ENCODE results near the gene PRSS27.
"Not testable (repeated sequence)": the region's sequence is repeated elsewhere in the genome, so short reads cannot be mapped to it uniquely, and the experiment has no call there.

PRSS27 gene

DNA sequence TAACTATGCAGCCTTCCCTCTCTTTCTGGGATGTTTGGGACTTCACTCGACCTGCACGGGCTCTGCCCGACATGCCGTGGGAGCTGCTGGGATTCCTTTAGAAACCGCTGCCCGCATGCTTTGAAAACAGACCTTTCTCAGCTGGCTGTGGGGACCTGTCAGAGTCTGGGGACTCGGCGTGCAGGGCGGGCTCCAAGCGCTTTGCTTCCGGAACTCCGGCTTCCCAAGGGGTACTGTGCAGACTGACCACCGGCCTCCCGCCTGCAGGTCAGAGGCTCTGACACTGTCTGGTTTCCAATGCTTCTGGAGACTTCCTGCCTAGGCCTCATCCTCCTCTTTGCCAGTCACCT is 11.8 kb downstream of the PRSS27 start:
- DNase-seq (ENCODE audit: low spot score): no peak

DNA sequence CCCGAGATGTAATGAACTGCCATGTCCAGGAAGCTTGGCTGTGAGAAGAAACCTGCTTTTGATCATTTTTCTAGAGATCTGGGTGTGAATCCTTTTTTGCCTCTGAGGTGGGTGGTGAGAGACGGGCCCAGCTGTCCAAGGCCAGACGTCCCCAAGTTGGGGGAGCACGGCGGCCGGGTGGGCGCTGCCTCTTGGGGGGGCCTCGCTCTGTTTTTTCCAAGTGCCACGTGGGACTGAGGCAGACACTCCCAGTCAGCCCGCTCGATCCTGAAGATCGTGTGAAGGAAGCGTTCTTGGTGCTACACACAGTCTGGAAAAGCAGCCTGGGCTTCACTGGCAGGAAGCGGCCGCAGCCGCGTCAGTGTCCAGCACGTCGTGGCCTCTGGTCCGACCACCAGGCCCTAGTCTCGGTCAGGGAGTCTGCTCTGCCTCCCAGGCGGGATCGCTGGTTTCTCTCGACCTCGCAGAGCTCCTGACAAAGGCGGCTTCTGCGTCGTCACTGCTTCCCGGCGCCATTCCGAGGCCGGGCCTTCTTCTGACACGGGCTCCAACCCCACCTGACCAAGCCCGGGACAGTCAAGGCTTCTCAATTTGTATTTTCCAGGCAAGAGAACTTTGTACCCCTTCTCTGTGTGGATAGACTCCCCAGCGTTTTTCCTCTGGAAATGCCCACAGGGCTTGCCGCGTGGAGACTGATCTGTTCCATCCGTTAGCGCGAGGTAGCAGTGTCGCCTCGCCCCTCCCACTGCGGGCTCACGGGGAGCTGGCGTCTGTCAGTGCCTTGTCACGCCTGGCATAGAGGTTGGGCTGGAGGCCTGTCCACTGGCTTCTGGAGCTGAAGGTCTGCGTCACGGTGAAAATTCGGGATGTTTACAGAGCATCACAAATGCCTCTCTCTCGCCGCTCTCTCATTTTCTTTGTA is 12.4 kb downstream of the PRSS27 start:
- DNase-seq (ENCODE audit: low spot score): no peak

DNA sequence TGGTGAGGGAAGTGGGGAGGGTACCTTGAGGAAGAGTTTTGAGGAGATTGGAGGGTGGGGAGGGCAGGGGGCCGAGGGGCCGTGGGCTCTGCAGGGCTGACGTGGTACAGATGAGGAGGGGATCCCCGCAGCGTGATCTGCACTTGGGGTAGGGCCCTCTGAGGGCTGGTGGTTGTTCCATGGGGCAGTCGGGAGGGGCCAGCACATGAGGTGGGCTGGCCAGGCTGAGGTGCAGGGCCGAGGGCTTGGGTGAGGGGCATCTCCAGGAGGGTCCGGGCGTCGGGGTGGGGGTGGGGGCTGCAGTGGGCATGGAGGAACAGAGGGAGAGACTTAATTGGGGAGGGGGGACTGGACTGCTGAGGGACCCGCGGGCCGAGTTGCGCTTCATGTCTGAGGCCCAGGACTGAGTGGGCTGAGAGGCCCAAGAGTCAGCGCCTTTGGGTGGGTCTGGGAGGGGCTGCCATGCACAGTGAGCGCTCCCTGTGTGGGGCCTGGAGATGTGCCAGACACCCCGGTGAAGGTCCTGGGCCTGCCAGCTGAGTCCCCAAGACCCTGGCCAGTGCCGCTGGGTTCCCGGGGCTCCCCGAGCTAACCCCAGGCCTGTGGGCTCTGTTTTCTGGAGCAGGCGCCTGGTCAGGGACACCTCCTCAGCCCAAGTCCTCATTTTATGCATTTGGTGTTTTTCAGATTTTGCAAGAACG is 13.3 kb downstream of the PRSS27 start:
- DNase-seq (ENCODE audit: low spot score): no peak

DNA sequence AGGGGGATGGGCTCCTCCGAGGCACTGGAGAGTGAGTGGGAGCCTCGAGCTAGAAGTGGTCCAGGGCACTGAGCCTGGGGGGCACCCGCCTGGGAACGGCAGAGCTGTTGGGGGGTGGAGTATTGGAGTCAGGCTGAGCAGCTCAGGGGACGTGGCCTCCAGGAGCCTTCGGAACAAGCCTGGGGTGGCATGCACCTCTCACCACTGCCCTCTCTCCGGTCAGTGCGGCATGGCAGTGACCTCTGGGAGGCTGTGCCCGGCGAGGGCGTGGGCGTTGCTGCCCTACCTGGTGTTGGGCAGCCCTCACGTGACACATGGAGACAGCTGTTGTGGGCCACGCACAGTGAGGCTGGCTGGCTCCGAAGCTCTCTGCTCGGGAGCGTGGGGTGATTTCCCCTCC is 13.9 kb downstream of the PRSS27 start:
- DNase-seq (ENCODE audit: low spot score): no peak

DNA sequence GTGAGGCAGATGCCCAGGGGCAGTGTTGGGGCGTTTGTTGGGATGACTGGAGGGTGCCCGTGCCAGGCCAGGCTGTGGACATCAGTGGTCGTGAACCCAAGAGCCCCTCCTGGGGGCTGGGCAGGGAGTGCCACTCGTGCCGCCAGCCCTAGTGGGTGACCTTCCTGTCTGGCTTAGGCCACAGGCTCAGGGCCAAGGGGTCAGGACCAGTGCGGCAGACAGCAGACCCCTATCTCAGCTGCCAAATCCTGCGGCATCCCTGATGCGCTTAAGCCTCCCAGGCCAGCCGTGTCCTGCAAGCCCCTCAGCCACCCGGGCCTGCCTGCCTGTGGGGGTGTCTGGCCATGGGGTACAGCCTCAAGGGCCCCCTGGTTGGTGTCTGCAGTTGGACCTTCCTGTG is 14.7 kb downstream of the PRSS27 start:
- no peak for DNase-seq (ENCODE audit: low spot score)

DNA sequence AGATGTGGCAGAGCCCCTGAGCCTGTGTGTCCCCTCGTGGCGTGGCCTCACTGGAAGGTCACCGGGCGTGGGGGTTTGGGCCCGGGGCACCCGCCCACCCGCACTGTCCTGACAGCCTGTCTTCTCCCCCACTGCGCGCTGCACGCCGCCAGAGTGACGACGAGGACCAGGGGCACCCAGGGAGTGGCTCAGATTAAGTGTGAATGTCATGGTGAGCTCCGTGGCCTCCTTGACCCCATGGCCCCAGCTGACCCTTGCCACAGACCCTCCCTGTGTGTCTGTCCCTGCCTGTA is 15.1 kb downstream of the PRSS27 start:
- DNase-seq (ENCODE audit: low spot score): no peak

DNA sequence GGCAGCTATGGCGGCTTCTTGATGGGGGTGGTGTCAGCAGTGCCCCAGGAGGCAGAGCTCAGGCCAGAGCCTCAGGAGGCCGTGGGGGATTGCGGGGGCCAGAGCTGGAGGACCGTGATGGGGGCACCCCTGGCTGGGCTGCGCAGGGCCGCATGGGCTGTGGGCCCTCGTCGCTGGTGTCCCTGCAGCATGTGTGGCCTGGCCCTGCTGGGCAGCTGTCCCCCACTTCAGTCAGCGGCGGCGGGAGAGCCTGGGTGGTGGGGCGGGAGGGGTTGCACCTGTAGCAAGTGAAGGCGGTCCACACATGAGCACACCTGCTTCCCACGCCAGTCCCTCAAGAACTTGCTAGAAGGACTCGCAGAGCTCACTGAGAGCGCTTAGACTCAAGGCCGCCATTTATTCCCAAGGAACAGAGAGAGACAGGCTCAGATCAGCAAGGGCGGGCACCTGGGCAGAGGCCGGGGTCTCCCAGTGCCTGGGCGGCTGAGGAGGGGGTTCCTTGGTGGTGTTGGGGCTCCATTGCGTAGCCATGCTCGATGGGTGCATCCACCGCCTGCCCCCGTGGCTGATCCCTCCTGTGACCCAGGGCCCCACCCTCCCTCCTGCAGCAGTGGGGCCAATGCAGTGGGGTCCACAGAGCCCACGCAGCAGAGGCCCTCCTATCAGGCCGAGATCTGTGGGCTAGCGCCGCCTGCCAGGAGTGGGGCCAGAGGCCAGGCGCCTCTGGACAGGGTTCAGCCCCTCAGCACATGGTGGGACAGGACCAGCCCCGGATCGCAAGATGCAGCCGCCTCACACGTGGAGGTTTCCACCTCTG is 15.7 kb downstream of the PRSS27 start:
- DNase-seq (ENCODE audit: low spot score): no peak

DNA sequence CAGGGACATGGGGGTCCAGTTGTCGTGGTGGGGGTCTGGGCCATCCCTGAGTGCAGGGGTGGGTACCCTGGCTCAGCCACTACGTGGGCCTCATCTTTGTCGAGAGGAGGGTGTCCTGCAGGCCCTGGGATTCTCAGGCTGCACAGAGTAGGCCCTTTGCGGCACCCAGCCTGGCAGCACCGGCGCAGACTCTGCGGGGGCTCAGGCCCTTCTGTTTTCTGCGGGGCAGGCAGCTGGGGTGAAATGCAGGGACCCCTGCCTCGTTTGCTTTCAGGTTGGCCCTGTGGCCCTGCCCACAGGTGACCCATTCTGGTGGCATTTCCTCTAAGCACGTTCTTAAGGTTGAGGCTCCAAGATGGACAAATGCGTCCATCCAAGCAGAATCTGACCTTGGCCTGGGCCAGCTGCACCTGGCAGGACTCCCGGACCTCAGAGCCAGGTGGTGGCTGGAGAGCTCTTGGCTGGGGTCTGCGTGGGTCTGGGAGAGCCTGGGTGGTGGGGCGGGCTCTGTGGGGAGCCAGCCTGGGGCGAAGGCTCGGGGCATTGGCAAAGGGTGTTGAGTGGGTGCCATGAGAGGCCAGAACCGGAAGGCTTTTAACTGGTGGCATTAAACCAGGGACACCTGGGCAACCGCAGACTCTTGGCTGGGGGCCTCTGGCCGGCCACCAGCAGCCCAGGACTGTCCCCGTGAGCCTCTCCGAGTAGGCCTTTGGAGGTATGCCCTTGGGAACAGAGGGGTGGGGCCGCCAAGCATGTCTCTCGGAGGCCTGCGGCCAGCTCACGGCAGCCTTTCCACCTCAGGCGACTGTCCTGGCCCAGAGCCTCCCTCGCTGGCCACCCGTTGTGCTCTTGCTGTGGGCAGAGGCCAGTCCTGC is 16.9 kb downstream of the PRSS27 start:
- DNase-seq (ENCODE audit: low spot score): no peak

DNA sequence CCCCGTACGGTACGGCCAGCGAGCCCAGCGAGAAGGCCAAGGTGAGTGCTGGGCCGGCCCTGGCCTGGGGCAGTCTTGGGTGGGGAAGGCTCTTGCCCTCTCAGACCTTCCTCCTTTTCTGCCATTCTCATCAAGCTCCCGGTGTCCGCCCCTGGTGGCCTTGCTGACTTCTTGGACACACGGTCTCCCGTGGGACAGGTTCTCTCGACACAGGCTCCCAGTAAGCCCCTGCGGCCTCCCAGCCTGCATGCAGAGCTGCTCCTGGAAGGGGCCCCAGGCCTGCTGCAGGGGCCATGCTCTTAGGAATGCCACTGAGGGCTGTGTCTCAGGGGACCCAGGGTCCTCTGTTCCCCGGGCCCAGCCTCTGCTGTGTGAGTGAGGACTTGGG is 17.6 kb downstream of the PRSS27 start:
- no peak for DNase-seq (ENCODE audit: low spot score)

DNA sequence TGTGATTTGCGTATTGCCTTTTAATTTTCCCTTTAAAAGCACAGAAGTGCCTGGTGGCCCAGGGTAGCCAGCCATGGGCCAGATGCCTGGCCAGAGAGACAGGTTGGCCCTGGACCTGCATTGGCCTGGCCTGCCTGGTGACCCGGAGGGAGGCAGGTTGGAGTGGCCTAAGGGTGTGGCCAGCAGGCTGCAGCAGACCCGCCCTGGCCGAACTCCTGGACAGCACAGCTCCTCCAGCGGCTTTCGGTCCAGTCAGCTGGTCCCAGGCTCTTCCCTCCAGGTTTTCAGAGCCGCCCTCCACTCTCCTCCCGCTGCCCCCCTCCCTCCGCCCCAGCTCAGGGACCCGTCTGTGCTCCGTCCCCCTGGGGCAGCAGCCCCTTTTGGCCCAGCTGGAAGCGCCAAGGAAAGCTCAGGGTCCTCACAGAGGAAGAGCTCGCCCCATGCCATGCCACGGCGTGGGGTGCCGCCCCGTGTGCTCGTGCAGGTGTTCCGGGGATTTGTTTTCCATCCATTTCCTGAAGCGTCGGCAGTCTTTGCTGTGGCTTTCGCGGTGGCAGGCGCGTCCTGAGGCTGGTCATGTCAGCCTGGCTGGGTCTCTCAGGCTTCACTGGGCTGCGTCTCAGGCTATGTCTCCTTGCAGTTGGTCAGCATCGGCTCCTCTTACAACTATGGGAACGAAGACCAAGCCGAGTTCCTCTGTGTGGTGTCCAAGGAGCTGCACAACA is 18.1 kb downstream of the PRSS27 start:
- no peak for DNase-seq (ENCODE audit: low spot score)

DNA sequence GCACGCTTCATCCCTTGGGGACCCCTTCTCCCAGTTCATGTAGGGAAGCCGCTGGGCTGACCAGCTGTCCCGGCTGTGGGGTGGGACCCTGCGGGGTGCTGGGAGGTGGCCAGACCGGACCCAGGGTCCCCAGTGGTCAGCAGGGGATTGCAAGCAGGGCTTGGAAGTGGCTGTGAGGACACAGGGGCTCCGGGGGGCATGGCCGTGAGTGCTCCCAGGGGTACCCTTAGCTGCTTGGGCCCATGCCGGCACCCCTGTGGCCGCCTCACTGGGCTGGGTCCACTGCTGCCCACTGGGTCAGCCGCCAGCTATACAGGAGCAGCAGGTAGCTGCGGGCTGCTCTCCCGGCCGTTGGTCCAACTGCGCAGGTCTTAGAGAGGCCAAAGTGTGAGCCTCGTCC is 18.8 kb downstream of the PRSS27 start:
- DNase-seq (ENCODE audit: low spot score): no peak

DNA sequence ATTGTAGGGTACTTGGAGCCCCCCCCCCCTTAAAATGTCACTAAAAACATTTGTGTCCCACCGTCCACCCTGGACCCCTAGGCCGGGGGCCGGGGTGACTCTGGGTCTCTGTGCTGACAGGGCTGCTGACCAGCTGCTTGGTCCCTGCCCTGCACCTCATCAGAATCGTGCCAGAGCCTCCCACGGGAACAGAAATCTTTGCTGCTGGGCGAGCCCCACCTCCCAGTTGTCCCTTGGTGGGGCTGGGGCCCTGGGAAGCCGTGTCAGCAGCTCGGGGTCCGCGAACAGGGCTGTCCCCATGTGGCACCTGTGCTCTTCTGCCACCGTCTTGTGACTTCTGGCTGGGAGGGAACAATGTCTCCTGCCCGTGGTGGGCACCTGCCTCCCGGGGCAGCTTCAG is 19.2 kb downstream of the PRSS27 start:
- no peak for DNase-seq (ENCODE audit: low spot score)

DNA sequence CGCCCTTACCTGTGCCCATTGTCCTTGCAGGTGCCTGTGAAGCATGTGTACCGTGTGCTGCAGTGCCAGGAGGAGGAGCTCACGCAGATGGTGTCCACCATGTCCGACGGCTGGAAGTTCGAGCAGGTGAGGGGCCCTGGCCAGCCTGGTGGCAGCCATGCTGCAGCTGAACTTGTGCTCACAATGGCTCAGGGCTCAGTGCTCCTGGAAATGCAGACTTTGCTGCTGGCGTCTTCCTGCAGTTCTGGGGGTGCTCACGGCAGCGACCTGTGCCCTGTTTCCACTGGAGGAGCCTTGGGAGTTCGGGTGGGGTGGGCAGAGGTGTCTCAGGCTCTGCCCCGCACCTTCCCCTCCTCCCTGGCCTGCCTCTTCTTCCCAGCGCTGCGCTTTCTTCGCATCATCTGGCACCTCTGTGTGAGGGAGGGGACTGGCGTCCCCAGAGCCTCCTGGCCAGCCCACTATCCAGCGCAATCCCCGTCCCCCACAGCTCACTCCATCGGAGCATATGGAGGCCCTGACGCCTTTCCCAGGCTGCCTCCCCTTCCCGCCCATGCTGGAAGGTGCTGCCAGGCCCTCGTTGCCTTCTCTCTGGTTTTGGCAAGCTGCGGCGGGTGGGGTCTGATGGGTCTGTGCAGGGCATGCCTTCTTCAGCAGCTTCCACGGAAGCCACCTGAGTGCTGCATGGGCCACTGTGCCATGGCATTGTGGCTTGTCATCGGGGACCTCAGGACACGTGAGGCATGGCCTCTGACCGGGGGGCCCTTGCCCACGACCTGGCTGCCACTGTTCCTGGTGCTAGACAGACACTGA is 20.0 kb downstream of the PRSS27 start:
- no peak for DNase-seq (ENCODE audit: low spot score)

DNA sequence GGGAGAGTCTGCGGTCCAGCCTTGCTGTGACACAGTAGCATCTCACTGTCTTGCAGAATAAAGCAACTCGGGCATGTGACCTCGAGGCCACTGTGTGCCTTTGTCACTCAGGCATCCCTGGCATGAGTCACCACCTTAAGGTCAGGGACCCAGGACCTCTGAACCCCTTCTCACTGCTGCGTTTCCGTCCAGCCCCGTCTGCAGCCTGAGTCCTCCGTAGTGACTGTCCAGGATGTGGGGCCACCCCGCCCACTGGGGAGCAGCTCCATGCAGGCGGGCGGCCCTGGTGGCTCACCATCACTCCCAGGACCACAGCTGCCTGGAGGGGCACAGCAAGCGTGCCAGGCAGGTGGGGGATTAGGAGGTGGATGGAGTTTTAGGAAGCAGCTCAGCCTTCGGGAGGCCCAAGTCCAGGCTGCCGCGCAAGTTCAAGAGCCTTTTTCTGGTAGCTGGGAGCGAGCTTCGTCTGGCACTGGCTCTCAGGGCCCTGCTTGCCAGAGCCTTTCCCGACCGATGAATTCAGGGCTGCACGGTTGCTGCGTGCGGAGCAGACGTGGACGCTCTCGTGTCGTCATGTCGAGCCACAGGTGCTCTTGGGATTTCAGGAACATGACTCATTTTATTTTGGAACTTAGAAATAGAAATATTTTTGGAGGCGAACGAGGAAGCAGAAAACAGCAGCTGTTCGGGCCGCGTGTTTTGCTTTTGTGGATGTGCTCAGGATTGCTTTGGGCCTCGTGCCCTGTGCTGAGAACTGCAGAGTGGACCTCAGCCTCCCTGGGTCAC is 20.9 kb downstream of the PRSS27 start:
- DNase-seq (ENCODE audit: low spot score): no peak

DNA sequence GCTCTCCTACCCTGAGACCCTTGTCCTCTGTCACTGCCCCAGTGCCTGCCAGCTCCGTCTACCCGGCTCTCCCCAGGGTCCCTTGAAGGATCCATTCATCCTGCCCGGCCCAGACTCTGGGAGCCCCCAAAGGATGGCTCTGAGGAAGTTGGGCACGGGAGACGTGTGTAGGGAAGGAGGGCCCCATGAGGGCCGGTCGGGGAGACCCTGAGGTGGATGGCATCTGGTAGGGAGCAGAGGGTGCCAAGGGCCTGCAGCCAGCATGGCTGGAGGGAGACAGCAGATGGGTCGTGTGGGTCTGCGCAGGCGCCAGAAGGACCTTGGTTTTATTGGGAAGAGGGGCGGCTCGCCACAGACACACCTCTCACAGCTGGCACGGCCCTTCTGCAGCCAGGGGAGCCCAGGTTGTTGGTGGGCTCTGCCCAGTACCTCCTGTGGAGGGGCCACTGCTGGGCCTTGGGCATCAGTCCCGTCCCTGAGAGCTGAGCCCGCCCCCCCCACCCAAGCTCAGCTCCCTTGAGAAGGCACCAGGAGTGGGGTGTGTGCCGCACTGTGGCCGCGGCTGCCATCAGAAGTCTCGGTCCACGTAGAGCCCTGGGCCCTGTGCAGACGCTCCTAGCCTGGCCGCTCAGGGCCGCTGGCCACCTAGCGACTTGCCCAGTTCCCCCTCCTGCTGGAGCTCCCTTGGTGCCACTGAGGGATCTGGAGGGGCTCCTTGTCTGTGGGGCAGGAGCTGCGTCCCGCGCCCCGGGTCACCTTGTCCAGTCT is 21.7 kb downstream of the PRSS27 start:
- no peak for DNase-seq (ENCODE audit: low spot score)

DNA sequence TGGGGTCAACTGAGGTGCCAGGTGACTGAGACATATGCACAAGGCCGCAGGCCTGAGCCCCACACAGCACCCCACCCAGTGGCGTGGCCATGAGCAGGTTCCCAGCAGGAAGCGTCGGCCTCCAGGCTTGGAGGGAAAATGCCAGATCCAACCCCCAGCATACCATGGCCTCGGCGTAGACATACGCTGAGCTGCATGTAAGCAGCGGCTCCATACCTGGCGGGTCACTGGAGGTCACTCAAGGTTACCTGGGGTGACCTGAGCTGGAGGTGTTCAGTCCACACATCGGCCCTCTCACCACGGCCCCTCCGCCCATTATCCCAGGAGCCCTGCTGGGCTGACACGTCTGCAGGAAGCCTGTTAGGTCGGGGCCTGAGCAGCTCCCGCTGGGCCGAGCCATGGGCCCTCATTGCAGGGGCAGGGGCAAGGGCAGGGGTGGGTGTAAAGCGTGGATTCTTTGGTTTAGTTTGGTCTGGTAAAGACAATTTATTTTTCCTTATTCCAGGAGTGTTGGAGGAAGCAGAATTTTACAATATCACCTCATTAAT is 22.5 kb downstream of the PRSS27 start:
- no peak for DNase-seq (ENCODE audit: low spot score)

DNA sequence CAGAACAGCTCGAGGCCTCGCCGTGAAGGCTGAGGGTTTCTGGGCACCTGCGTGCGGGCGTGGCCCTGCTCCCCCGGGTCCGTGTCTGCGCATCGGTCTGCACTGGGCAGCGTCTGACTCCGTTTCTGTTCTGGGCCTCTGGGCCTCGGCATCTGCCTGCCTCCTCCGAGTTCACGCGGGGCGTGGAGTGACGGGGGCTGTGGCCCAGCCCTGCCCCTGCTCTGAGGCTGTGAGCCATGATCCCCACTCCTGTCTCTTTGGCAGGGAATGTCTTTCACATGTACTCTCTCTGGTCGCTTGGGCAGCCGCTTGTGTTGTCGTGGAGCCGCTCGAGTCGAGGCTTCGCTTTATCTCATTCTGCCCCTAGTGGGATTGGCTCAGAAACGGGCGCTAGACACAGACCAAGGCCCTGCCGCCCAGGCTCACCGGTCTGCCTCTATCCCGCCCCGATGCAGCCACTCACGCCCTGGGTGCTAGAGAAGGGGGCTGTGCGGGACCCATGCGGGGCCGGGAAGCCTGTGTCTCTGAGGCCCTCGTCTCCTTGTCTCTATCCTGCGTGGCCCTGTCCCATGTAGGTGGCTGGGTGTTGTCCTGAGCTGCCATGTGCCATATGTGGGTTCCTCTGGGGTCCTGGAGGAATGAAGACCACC is 23.3 kb downstream of the PRSS27 start:
- not testable (repeated sequence) for DNase-seq (ENCODE audit: low spot score)

Measured in hepatic stellate cell (primary cell).